Transverse colon (tissue), 4 donors: ENCODE results near the gene GALNT5. TPM values are rescaled to one million over a fixed set of nuclear protein-coding genes. Genes with fewer than 3 reads are reported as not detected.

Source experiments
- DNase-seq: peaks from one replicate; pipeline ENCODE4 v3.0.0-alpha.2; 2019
- H3K27ac ChIP-seq, 4 donors: fragments of 200-600 bp; sonication (generic); 2 replicates each; pipeline ENCODE4 v1.5.1; 2016 to 2018; ENCODE audit warnings: inconsistent platforms in 4 of 4
- H3K27me3 ChIP-seq: fragments of 200-600 bp; sonication (generic); 2 replicates; pipeline ENCODE4 v1.5.1; 2017; ENCODE audit warnings: inconsistent platforms
- H3K36me3 ChIP-seq, 4 donors: fragments of 200-600 bp; sonication (generic); 2 replicates each; pipeline ENCODE4 v1.5.1; 2017 to 2019; ENCODE audit warnings: inconsistent platforms in 4 of 4
- H3K4me1 ChIP-seq, 4 donors: fragments of 200-600 bp; sonication (generic); 2 replicates each; pipeline ENCODE4 v1.5.1; 2017 to 2020; ENCODE audit warnings: inconsistent platforms in 4 of 4
- H3K4me3 ChIP-seq, 4 donors: fragments of 200-600 bp; sonication (generic); 1 replicate in 1 of 4; 2 replicates in 3 of 4; pipeline versions ENCODE4 v1.5.1 to v1.6.1; 2017 to 2019; ENCODE audit warnings: inconsistent platforms in 4 of 4
- H3K9me3 ChIP-seq, 2 donors: fragments of 200-600 bp; sonication (generic); 2 replicates each; pipeline ENCODE4 v1.5.1; 2017 to 2019; ENCODE audit warnings: inconsistent platforms in 2 of 2
- CTCF ChIP-seq, 5 experiments: fragments of 200-600 bp in 3 of 5; fragments of 450-650 bp in 2 of 5; sonication (generic) in 3 of 5; IDR thresholded peaks; 1 replicate in 2 of 5; 2 replicates in 3 of 5; pipeline ENCODE4 v1.5.1; 2016 to 2017; ENCODE audit warnings: antibody characterized with exemption in 5 of 5, inconsistent platforms in 3 of 5, mild to moderate bottlenecking in 2 of 5, moderate library complexity in 1 of 5
- EP300 ChIP-seq: sonication (generic); formaldehyde crosslinking; IDR thresholded peaks from one replicate; pipeline ENCODE4 v1.6.1; 2017; ENCODE audit warnings: antibody characterized with exemption, low read depth
- POLR2A ChIP-seq: fragments of 450-650 bp; IDR thresholded peaks from one replicate; pipeline ENCODE4 v1.6.1; 2016; ENCODE audit warnings: antibody characterized with exemption, mild to moderate bottlenecking, moderate library complexity
- POLR2AphosphoS5 ChIP-seq, 3 donors: sonication (generic); formaldehyde crosslinking; IDR thresholded peaks; one replicate each; pipeline ENCODE4 v1.6.1; 2016; ENCODE audit warnings: antibody characterized with exemption in 3 of 3
- WGBS, 2 donors: methylation state at CpG; one replicate each; pipeline ENCODE4 v1.1.5; 2018; ENCODE audit warnings: low coverage in 1 of 2; 5-methylcytosine and 5-hydroxymethylcytosine counted together
- in situ Hi-C, 4 donors: fragments of 200-750 bp; cut with MboI; loops; one replicate each; pipeline versions ENCODE4 v1.15.0 to v1.15.1; 2017; ENCODE audit warnings: low sequenced_read_pairs in 3 of 4, low pct_ligation_motif_present in 1 of 4, low pct_unique_long_range_greater_than_20kb in 1 of 4
- intact Hi-C: fragments of 100-400 bp; cut with DNase I; formaldehyde crosslinking; loops from one replicate; pipeline ENCODE4 v1.15.1; 2023; ENCODE audit warnings: low total_unique reads
- total RNA-seq, 4 donors: library from RNA; depleted of rRNA; stranded (reverse); fragments of >200 nt; gene quantifications; one replicate each; pipeline ENCODE4 v1.1.0, GENCODE V29; 2016

Gene GALNT5
- total RNA-seq, 4 donors from 2014 or later: 7.5 to 34.0 (median 14.0) TPM

GRCh38 chr2:157349949-157350515 lies 92.5 kb downstream of the GALNT5 start:
- H3K4me1 ChIP-seq: no peaks in the 10 kb centered on the region
- no peak overlapping the region for H3K27ac ChIP-seq
- TF ChIP-seq CTCF (IDR thresholded peaks at IDR 0.05) (no peak), EP300 (no peak), POLR2A (no peak), POLR2AphosphoS5 (IDR thresholded peaks at IDR 0.05) (no peak)
- 67 to 82% methylated on average over 1 of the region's 1 CpG for WGBS, 2 donors
- in situ Hi-C loops (loop anchor here in 2 of 4 donors (25.0 kb wide), 2 partner anchors 137 to 662 kb away; no protein-coding TSS in a partner anchor), intact Hi-C loops (no loop called here)
- peaks cover 0 to 6% of the 10 kb centered on the region in 2 donors for H3K9me3 ChIP-seq
- H3K27me3 ChIP-seq: no peaks in the 10 kb centered on the region
- DNase-seq: no peak
- no peak overlapping the region for H3K4me3 ChIP-seq
- no peaks in the 10 kb centered on the region for H3K36me3 ChIP-seq

- in situ Hi-C loops (no loop called here), intact Hi-C loops (no loop called here)
- Histone ChIP-seq H3K4me3 (no peak overlapping the region), H3K27me3 (no peaks in the 10 kb centered on the region), H3K4me1 (no peaks in the 10 kb centered on the region), H3K9me3 (no peaks in the 10 kb centered on the region), H3K36me3 (no peaks in the 10 kb centered on the region), H3K27ac (no peak overlapping the region)
- DNase-seq: no peak
- WGBS, 2 donors: 33 to 81% methylated on average over 1 of the region's 1 CpG
- TF ChIP-seq EP300 (no peak), POLR2AphosphoS5 (IDR thresholded peaks at IDR 0.05) (no peak), CTCF (IDR thresholded peaks at IDR 0.05) (no peak), POLR2A (no peak)
Measured at GRCh38 chr2:157355618-157356017, 98.1 kb downstream of the GALNT5 start.

GRCh38 chr2:157359628-157360027 lies 102.1 kb downstream of the GALNT5 start:
- 95 to 100% methylated on average over 2 of the region's 2 CpGs for WGBS, 2 donors
- in situ Hi-C loops: no loop called here
- intact Hi-C loops: no loop called here
- Histone ChIP-seq H3K36me3 (no peaks in the 10 kb centered on the region), H3K9me3 (peaks cover 2 to 4% of the 10 kb centered on the region in 2 donors), H3K4me1 (peaks cover 0 to 7% (median 0%) of the 10 kb centered on the region in 4 donors), H3K27ac (no peak overlapping the region), H3K4me3 (no peak overlapping the region), H3K27me3 (no peaks in the 10 kb centered on the region)
- TF ChIP-seq POLR2A: no peak
- no peak for TF ChIP-seq EP300
- TF ChIP-seq POLR2AphosphoS5 (IDR thresholded peaks at IDR 0.05): no peak
- TF ChIP-seq CTCF (IDR thresholded peaks at IDR 0.05): no peak
- no peak for DNase-seq

GRCh38 chr2:157361526-157361925 lies 104.0 kb downstream of the GALNT5 start:
- no peaks in the 10 kb centered on the region for H3K27me3 ChIP-seq
- no peaks in the 10 kb centered on the region for H3K36me3 ChIP-seq
- in situ Hi-C loops (no loop called here), intact Hi-C loops (no loop called here)
- H3K9me3 ChIP-seq: peaks cover 2 to 4% of the 10 kb centered on the region in 2 donors
- TF ChIP-seq POLR2A (no peak), CTCF (IDR thresholded peaks at IDR 0.05) (no peak), EP300 (no peak), POLR2AphosphoS5 (IDR thresholded peaks at IDR 0.05) (no peak)
- peaks cover 0 to 7% (median 0%) of the 10 kb centered on the region in 4 donors for H3K4me1 ChIP-seq
- DNase-seq: no peak
- H3K4me3 ChIP-seq: no peak overlapping the region
- no peak overlapping the region for H3K27ac ChIP-seq
